ENCODE data around the gene LYRM4.

The LYRM4 gene

DNA sequence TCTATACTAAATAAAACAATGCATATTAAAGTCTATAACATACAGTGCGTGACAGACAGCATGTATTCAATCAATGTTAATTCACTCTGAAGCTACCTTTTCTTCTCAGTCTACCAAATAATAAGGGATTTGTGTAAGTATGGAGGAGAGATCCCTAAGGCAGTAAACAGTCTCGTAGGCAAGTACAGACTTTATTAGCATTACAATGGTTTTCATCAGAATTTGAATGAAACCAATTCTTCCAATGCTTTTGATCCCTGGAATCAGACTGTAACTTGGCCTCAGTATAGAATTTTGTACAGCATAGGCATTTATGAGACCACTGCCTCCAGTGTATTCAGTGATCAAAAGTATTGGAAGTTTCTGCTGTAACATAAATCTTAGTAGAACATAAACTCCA, 19.5 kb downstream of the LYRM4 start:
- DNase-seq = no peak

DNA sequence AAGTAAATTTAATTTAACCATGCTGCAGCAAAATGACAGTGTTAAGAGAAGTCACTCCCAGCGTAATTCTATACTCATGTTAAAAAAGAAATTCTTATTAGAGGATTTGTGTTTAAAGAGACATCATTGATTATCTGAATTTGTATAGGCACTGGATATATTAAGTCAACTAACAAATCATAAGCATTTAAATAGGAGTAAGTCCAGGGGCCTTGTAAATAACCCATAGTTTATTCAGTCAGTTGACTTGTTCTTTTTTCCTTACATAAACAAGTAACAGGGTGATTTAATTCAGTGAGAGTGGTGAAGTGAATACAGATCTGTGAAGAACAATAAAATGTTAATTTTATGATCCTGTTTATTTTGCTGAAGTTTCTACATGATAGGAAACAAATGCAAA, 22.4 kb downstream of the LYRM4 start:
- DNase-seq = no peak

DNA sequence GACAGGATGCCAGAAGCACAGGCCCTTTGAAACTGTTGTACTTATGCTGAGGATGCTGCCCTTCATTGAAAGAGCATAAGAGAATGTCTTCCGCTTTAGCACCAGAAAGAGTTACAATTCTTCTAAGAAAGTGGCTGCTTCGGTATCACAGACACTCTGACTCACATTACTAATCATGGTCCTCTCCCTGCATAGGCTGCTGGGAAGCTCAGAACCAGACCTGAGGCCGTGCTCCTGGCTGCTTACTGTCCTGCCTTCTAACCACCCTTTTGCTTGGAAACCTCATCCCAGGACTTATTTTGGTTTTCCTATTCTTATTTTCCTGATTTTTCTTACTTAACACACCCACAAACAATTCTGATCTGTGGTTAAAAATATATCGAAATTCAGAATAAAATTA, 22.9 kb downstream of the LYRM4 start:
- DNase-seq = no peak

DNA sequence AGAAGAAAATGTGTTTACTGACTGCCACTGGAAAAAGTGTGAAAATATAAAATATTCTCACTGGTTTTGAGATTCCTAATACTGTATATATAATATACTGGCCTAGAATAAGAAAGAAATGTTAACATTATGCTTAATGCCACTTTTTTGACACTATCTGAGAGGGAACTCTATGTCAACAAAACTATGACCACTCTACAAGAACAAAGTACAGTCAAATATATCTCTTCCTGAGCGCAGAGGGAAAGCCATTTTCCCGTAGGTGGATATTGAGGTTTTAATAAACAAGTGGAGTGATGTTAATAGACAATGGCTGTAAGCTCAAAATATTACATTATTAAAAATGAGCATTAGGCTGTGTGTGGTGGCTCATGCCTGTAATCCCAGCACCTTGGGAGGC, 24.9 kb downstream of the LYRM4 start:
- no peak for DNase-seq

DNA sequence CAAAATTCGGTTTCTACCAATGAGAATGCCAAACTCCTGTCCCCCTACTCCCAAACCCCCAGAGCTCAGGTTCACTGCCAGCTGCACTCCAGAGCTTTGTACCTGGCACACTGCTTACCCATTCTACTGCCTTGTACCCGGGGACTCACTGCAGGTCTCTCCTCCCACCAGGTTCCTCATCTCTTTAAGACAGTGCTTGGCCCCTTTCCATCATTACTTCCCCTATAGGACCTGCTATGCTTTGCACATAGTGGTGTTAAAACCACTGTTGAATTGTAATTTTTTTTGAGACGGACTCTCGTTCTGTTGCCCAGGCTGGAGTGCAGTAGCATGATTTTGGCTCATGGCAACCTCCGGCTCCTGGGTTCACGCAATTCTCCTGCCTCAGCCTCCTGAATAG, 25.9 kb downstream of the LYRM4 start:
- DNase-seq = no peak

DNA sequence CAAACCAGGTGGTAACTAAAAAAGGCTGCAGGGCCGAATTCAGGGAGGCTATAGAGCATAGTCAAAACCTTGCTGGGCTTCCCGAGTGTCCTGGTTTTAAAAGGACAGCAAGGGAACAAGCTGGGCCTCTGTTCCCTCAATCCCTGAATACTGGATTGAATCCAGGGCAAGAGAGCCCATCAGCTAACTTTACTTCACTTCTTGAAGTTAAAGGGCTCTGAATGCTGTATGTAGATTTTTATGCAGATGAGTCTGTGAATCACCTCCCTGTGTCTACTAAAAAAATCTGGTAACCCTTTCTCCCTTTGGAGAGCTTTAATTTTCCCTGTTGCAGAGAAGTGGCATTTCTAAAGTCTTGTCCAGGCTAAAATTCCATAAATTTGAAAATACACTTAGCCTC, 29.5 kb downstream of the LYRM4 start:
- DNase-seq = no peak

DNA sequence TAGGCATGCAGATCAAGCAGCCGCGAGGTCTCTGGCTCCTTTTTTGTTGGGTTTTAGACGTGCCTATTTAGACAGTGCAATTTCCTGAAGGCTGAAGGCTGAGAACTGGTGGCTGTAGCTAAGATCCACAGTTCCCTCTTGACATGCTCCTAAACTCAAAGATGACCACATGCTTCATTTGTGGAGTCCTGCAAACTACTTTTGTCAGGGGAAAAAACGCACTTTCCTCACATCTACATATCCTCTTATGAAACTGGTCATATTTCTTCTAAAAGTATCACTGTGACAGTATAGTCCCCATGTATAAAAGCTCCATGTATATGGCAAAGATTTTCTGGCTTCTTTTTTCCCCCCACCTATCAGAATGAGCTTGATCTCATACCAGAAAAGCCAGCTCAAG, 30.7 kb downstream of the LYRM4 start:
- DNase-seq = no peak

DNA sequence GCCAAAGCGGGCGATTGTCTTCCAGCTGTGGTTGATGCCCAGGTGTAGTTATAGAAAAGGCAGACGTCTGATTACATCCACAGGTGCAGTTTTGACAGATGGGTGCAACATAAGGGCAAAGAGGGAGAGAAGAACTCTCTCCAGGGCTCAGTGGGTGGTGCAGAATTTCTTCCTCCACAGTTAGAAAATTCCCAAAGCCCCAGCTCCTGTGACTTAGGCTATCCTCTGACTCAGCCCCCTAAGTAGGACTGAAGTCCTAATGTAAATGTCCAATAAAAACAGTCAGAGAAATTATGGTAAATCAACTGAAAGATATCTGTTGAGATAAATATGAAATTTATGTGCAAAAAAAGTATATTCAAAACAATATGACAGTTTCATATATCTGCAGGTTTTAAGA, 31.4 kb downstream of the LYRM4 start:
- no peak for DNase-seq

DNA sequence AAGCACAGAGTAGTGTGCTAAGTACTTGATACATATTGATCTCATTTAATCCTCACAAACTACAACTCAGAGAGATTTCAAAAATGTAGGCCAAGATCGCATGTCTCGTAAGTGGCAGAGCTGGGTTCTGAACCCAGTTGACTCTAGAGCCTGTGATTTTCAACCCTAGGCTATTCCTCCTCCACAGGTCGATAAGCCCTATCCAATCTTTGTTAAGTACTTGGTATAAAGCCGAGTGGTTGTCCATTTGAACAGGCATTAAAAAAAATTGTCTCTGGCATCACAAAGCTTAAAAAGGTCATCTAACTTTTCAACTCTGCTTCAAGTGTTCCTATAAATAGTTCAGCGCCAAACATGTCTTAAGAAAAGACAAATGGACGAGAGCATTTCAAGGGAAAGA, 37.4 kb downstream of the LYRM4 start:
- DNase-seq = no peak

DNA sequence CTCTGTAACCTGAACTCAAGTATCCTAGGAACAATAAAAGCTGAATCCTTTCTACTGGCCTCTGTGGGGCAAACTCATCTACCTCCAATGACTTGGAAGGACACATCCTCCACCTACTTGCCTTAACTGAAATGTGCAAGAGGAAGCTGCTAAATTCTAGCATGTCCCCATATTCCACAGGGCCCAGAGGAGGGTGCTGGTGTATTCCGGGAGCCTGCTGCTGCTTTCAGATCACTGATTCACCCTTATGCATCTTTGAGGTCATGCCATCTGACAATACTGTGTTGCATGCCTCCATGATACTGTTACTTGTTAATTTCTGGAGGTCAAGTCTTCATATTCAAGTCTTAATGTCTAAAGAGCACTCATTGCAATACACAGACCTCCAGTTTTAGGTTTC, 40.3 kb downstream of the LYRM4 start:
- no peak for DNase-seq

DNA sequence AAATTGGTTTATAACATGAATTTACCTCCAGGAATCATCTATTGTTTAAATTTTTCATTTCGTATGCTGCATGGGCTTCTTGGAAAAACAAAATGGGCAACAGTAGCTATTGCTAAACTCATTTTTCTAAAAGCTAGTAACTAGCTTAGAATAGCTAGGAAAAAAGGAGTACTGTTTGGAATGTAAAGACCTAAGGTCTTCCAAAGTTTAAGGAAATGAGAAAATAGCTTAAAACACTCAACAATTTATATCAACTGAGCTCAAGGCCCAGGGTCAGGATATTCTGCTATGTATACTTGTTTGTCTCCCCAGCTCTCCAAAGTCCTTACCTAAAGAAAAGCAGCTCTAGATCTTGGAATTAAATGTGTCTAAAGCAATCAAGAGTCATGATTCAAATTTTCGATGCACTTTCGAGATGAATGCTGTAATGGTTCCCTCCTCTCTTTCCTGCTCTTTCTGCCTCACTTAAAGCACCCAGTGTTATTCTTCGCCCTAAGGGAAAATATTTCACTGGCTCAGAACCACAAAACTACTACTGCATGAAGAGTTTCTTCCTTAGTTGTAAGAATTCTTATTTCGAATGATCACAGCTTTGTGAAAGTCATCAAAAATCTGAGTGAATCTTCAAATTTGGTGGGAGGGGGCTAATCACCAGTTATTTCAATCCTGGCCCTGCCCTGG, 41.6 kb downstream of the LYRM4 start:
- no peak for DNase-seq

DNA sequence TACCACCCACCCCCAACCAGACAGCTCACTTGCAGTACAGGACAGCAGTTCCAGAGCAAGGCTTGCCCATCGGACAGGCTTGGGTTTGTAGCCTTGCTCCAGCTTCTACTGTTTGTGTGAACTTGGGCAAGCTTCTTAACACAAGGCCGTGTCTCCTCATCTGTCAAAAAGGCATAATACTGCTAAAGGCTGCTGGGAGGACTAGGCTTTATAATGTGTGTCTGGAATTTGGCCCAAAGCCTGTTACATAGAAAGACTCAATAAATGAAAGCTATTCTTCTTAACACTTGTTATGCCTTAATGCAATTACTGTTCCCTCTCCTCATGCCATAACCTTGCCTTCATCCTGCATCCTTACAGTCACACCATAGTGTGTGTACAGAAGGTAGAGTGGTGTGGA, 43.4 kb downstream of the LYRM4 start:
- DNase-seq = no peak

DNA sequence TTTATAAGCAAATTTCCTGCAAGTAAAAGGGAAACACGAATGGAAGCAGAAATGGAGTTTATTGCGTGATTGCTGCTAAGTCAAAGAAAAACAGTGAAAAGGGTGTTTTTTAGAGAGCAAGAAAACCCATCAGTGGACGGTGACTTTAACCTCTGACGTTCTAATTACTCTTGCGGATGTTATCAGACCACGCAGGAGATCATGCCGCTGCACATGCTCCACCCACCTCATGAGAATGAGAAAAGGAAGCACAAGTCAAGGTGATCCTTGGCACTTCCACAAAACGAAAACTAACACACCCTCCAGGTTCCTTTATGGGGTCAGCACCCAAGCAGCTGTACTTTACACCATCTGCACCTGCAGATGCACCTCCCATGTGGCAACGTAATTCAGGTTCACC, 45.0 kb downstream of the LYRM4 start:
- DNase-seq = no peak

DNA sequence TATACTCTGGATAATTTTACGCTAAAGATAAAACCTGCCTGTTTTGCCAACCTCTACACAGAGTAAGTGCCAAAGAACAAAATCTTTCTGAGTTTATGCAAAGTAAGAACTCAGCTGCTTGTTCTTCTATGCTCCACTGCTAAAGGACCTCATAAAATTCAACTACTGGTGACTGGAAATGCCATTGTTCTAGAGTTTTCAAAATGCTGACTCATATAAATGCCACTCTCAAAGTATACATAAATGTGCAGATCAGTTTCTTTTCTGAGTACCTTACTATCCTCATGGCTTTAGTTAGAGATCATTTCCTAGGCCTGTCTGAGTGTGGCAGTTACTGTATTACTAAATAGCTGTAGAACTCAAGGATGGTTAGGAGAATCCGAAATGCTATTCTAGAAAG, 45.6 kb downstream of the LYRM4 start:
- DNase-seq = no peak

DNA sequence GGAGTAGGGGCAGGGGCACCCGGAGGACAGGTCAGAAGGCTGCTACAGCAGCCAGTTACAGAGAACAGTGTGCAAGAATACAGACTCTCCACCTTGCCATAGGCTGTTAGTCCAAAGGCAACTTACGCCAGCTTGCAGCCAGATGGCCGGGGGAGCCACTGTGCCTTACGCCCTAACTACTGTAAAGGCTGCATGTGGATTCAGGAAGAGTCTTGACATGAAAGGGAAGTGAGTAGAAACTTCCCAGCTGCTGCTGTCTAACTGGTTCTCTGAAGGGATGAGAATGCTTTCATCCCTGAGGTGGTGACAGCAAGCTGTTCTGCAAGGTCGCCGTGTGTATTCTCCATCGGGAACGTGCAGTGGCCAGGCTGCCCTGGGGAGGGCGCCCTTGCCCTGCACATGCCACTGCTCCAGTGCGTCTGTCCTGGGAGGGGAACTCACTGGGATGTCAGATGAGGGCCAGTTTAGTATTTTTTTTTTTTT, 46.1 kb downstream of the LYRM4 start:
- DNase-seq = peak in 1 of 2 donors; percentile 11

DNA sequence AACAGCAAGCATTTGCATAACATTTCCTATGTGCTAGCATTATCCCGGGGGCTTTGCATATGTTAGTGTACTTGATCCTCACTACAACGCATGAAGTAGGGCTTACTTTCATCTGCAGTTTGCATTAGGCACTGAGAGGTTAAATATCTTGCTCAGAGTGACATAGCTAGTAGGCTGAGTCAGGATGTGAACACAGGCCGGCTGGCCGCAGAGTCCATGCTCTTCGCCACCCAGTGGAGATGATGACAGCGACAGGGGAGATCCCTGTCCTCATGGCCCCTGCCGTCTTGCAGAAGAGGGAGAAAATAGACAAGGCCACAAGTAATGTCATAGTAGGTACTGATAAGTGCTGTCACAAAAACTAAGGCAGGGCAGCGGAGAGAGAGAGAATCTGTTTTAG, 46.9 kb downstream of the LYRM4 start:
- no peak for DNase-seq

DNA sequence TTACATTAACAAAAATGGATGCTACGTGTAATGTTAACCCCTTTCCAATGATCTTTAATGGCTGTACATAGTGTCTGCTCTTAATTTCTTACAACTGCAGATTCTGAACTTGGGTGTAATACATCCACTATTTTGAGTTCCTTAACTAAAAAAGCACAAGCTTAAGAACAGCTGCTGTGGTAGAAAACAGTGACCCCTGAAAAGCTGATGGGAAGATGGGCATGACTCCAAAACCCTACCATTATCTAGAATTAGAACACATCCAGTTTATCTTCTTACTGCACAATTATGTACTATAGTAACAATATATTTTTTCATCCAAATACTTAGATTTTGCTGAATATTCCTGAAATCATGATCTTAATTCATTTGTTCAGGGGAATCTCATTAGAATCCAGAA, 49.3 kb downstream of the LYRM4 start:
- no peak for DNase-seq

DNA sequence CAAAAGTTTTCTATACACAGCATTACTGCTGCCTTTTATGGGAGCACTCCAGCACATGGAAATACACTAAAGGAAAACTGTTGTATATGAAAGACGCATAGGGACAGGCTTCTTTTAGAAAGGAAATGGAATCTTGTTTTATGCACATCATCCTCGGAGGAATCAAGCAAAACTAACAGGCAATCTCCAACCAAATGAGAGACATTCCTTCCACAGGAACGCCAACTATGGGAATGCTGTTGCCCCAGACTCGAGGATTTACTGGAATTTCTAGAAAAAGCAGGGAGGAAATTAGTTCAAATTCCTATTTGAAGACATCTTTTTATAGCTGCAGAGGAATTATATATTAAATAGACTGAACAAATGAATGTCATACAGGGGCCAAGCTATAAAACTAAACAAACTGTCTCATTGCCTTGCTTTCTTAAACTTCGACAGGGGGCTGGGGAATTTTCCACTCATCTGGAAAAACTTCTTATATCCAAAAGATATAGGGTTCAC, 52.2 kb downstream of the LYRM4 start:
- DNase-seq = no peak

DNA sequence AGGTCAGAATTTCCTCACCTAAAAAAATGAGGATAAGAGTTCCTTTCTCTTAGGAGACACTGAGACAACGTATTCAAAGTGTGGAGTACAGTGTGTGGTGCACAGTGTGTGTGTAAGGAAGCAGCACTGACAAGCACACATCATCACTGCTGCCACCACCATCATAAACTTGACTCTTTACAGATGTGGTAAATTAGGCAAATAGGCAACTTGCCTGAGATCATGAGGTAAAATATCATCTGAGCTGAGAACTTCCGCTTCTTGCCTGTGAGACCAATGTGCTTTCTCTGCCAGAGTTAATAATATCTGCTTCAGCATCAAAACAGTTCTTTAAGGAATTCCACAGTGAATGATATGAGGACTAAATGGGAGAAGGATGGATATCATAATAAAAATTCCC, 52.7 kb downstream of the LYRM4 start:
- DNase-seq = no peak

DNA sequence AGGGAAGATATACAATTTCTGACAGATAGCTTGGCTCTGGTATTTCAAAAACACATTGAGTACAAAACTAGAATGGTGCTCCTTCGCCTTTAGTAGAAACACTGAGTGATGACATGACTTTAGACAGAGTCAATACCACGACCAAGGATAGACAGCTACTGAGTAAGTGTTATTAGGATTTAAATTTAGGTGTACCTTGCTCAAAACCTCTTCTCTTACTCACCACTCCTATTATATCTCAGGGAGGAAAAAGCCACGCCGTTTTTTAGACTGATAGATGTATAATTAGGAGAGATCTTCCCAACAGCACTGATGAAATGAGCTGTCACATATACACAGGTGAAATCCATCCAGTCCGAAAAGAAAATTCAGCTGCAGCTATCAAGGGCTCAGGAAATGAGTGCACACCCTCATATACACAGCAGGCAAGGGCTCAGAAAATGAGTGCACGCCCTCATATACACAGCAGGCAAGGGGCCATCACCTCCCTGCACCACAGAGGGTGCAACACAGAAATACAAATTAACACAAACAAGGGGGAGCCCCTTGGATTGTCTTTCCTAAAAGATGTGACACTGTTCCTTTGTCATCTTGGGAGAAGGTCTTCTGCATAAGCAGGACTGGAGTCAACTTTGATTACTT, 53.7 kb downstream of the LYRM4 start:
- DNase-seq = no peak

DNA sequence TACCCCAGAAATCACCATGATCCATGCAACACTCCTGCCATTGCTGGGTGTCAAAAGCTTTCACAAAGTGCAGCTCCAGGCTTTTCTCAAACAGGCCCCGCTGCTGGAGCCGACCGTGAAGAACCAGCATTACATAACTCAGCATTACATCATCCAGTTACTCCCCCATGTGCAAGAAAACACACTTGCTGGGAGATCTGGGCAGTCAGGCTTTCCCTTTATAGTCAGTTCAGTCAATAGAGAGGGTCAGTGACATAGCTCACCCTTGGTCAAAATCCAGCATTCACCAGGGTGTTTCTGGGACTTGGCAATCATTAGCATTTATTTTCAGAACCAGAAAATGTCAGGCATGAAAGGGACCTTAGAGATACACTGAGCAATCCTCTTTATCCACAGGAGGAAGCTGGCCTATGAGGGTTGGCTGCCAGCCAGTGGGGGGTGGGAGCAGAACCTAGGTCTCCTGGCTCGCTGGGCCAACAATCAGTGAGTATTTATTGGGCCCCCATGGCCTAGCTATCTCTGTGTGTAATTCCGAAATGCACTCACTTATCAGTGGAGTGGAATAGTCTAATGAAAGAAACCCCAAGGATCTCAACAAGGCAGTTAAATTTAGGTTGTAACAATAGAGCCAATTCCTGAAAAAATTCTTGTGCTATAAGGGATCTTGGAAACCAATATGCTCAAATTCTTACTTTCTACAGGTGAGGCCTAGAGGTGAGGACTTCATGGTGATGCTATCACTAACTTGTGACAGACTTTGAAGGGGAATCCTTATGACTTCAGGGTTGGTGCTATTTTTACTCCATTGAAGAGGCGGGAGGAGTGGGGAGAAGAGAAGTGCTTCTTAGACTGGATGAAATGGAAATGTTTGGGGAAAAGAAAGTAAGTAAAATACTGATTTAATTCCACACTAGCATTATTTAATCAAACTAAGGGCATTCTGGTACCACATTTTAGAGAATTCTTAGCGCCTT, 54.6 kb downstream of the LYRM4 start:
- DNase-seq = peak in 1 of 2 donors; percentile 5

DNA sequence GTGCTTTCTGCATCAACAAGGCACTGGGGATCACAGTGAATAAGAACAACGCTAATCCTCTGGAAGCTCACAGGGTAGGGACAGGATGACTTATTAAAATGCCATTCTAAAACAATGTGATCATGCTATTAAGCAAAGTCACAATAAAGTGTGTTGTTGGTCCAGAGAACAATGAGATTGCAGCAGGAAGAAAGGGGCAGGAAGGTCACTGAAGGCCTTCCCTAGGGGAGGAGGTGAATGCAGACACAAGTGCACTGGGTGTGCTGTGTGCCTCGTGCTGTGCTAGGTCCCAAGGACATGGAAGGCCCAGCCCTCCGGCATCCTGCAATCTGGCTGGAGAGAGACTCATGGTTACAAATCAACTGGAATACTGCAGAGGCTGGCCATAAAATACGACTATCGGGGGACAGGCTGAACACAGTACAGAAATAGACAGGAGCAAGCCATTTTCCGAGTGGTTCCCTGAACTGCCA, 55.7 kb downstream of the LYRM4 start:
- no peak for DNase-seq

DNA sequence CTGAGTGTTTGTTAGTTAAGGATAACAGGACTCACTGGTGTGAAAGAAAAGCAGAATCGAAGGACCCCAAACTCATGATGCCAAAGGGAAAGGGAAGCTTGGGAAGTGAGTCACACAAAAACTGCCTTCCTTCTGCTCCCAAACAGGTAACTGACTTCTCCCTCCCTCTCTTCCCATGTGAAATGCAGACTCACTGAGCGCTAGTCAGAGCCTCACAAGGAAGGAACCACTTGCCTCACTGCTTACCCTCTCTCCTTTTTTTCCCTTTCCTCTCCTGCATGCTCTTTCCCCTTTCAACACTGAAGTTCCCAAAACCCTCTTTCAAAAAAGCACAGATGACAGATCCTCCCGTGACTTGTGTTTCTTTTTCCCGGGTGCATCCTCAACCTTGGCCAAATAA, 56.4 kb downstream of the LYRM4 start:
- no peak for DNase-seq

Measured in CD4-positive, alpha-beta T cell treated with Interleukin-1 beta for 1 hour (primary cell).